GM23338 (cell line): Measurements from ENCODE around the gene RSBN1L. TPM values are rescaled to one million over a fixed set of nuclear protein-coding genes. Genes with fewer than 3 reads are reported as not detected.

Experiments used
- ATAC-seq: fragments of 200-7000 bp; cut with Tn5 transposase; 3 replicates; pipeline ENCODE4 v1.9.1; 2020
- DNase-seq: peaks from one replicate; pipeline ENCODE4 v3.0.0-alpha.2; 2015; ENCODE audit warnings: low spot score
- H2AFZ ChIP-seq: fragments of 200-600 bp; sonication (generic); 2 replicates; pipeline ENCODE4 v1.8.0; 2016; ENCODE audit warnings: antibody characterized with exemption, mild to moderate bottlenecking, moderate library complexity
- H3F3A ChIP-seq: fragments of 200-600 bp; sonication (generic); replicated peaks from 2 replicates; pipeline ENCODE4 v1.8.0; 2017; ENCODE audit warnings: antibody characterized with exemption, mixed run types, low read depth
- H3K27ac ChIP-seq: fragments of 200-600 bp; sonication (generic); 2 replicates; pipeline ENCODE4 v1.6.1; 2016; ENCODE audit warnings: low read depth
- H3K27me3 ChIP-seq: fragments of 200-600 bp; sonication (generic); 2 replicates; pipeline ENCODE4 v1.8.0; 2016; ENCODE audit warnings: mild to moderate bottlenecking, mixed run types, moderate library complexity; ENCODE audit not compliant: insufficient read depth
- H3K36me3 ChIP-seq: fragments of 200-600 bp; sonication (generic); 2 replicates; pipeline ENCODE4 v1.8.0; 2016; ENCODE audit warnings: mild to moderate bottlenecking; ENCODE audit not compliant: insufficient read depth
- H3K4me1 ChIP-seq: fragments of 200-600 bp; sonication (generic); 2 replicates; pipeline ENCODE4 v1.8.0; 2016; ENCODE audit warnings: mild to moderate bottlenecking, moderate library complexity; ENCODE audit not compliant: insufficient read depth
- H3K4me2 ChIP-seq: fragments of 200-600 bp; sonication (generic); 2 replicates; pipeline ENCODE4 v1.7.1; 2017; ENCODE audit warnings: mixed run types
- H3K4me3 ChIP-seq: fragments of 200-600 bp; sonication (generic); 2 replicates; pipeline ENCODE4 v1.6.1; 2016; ENCODE audit warnings: mixed run types
- H3K79me2 ChIP-seq: fragments of 200-600 bp; sonication (generic); replicated peaks from 2 replicates; pipeline ENCODE4 v1.8.0; 2017; ENCODE audit warnings: mild to moderate bottlenecking; ENCODE audit not compliant: insufficient read depth
- H3K9me2 ChIP-seq: fragments of 200-600 bp; sonication (generic); 2 replicates; pipeline ENCODE4 v1.8.0; 2017; ENCODE audit not compliant: insufficient read depth
- H4K20me1 ChIP-seq: fragments of 200-600 bp; sonication (generic); replicated peaks from 2 replicates; pipeline ENCODE4 v1.8.0; 2017; ENCODE audit warnings: mild to moderate bottlenecking; ENCODE audit not compliant: insufficient read depth
- H3K27ac Mint-ChIP-seq: 2 replicates; pipeline ENCODE4 v1.8.0; 2020; ENCODE audit warnings: inconsistent platforms, mild to moderate bottlenecking, moderate library complexity, mixed read lengths
- H3K27me3 Mint-ChIP-seq: 3 replicates; pipeline ENCODE4 v1.8.0; 2022; ENCODE audit warnings: low read depth, mild to moderate bottlenecking, moderate library complexity, mixed read lengths, inconsistent platforms; ENCODE audit not compliant: insufficient read depth, poor library complexity
- H3K36me3 Mint-ChIP-seq: 3 replicates; pipeline ENCODE4 v1.8.0; 2021; ENCODE audit warnings: low read depth, mild to moderate bottlenecking, inconsistent platforms, moderate library complexity, mixed read lengths
- H3K4me1 Mint-ChIP-seq: 3 replicates; pipeline ENCODE4 v1.8.0; 2020; ENCODE audit warnings: mild to moderate bottlenecking, inconsistent platforms, mixed read lengths
- H3K4me3 Mint-ChIP-seq: 3 replicates; pipeline ENCODE4 v1.8.0; 2021; ENCODE audit warnings: moderate library complexity, mild to moderate bottlenecking, inconsistent platforms, mixed read lengths
- H3K9me3 Mint-ChIP-seq: 3 replicates; pipeline ENCODE4 v1.8.0; 2020; ENCODE audit warnings: moderate library complexity, mild to moderate bottlenecking, inconsistent platforms, mixed read lengths
- EZH2 ChIP-seq: fragments of 200-600 bp; sonication (generic); IDR thresholded peaks from one replicate; pipeline ENCODE4 v1.8.0; 2017; ENCODE audit warnings: antibody characterized with exemption, mild to moderate bottlenecking, low read depth; ENCODE audit not compliant: unreplicated experiment
- POLR2AphosphoS5 ChIP-seq: IDR thresholded peaks from 2 replicates; pipeline ENCODE4 v1.6.1; 2016; ENCODE audit warnings: antibody characterized with exemption, low read depth
- STAT1 ChIP-seq: IDR thresholded peaks from one replicate; pipeline ENCODE4 v1.6.1; 2016; ENCODE audit warnings: antibody characterized with exemption; ENCODE audit not compliant: unreplicated experiment
- ZNF114 ChIP-seq: fragments of 250-450 bp; sonication (Bioruptor Pico); IDR thresholded peaks from 2 replicates; pipeline ENCODE4 v1.5.0; 2020; ENCODE audit warnings: mild to moderate bottlenecking, moderate library complexity
- ZNF331 ChIP-seq: fragments of 250-450 bp; sonication (Bioruptor Pico); IDR thresholded peaks from 2 replicates; pipeline ENCODE4 v1.5.0; 2020; ENCODE audit warnings: low read depth, mild to moderate bottlenecking, moderate library complexity
- polyA plus RNA-seq: library from polyadenylated mRNA; unstranded; fragments of >200 nt; fragmentation: Nextera tagmentation; extraction: Ambion mirVana; gene quantifications from 2 replicates; pipeline ENCODE4 v1.2.1, GENCODE V29; 2016
- total RNA-seq: library from RNA; depleted of rRNA; stranded (reverse); fragments of >200 nt; shearing (Covaris generic); gene quantifications from 2 replicates; pipeline ENCODE4 v1.2.3, GENCODE V29; 2014
- TF ChIP-seq, protein P1 (sequence below): IDR thresholded peaks from one replicate; pipeline ENCODE4 v1.6.1; 2018; ENCODE audit warnings: antibody characterized with exemption; ENCODE audit not compliant: unreplicated experiment
- TF ChIP-seq, protein P2 (sequence below): IDR thresholded peaks from 2 replicates; pipeline ENCODE4 v1.6.1; 2016; ENCODE audit warnings: antibody characterized with exemption
- TF ChIP-seq, protein P3 (sequence below): fragments of 250-450 bp; sonication (Bioruptor Pico); IDR thresholded peaks from 2 replicates; pipeline ENCODE4 v1.5.0; 2020; ENCODE audit warnings: mild to moderate bottlenecking, moderate library complexity

RSBN1L gene
- total and polyA plus RNA-seq, 2 experiments from 2014 or later: 9.7 to 19.7 TPM

DNA sequence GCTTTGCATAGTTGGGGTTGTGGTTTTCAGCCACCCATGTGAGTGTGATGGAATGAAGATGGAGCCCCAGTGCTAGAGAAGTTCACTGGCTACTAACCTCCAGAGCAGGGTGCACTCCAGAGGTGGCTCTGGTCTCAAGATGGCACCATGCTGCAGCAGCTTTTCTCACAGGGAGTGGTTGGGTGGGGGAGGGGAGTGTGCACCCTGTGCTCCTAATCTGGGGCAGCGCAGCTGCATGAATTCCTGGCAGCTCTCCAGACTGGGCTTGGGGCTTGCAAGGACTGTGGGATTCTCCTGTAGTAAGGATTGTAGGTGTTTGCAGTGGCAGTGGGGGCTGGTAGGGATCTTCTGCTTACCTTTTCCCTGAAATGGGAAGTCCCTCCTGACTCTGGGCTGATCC lies 126.0 kb downstream of the RSBN1L start (continued):
- TF ChIP-seq, protein P1, sequence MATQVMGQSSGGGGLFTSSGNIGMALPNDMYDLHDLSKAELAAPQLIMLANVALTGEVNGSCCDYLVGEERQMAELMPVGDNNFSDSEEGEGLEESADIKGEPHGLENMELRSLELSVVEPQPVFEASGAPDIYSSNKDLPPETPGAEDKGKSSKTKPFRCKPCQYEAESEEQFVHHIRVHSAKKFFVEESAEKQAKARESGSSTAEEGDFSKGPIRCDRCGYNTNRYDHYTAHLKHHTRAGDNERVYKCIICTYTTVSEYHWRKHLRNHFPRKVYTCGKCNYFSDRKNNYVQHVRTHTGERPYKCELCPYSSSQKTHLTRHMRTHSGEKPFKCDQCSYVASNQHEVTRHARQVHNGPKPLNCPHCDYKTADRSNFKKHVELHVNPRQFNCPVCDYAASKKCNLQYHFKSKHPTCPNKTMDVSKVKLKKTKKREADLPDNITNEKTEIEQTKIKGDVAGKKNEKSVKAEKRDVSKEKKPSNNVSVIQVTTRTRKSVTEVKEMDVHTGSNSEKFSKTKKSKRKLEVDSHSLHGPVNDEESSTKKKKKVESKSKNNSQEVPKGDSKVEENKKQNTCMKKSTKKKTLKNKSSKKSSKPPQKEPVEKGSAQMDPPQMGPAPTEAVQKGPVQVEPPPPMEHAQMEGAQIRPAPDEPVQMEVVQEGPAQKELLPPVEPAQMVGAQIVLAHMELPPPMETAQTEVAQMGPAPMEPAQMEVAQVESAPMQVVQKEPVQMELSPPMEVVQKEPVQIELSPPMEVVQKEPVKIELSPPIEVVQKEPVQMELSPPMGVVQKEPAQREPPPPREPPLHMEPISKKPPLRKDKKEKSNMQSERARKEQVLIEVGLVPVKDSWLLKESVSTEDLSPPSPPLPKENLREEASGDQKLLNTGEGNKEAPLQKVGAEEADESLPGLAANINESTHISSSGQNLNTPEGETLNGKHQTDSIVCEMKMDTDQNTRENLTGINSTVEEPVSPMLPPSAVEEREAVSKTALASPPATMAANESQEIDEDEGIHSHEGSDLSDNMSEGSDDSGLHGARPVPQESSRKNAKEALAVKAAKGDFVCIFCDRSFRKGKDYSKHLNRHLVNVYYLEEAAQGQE: no peak
- TF ChIP-seq, protein P2, sequence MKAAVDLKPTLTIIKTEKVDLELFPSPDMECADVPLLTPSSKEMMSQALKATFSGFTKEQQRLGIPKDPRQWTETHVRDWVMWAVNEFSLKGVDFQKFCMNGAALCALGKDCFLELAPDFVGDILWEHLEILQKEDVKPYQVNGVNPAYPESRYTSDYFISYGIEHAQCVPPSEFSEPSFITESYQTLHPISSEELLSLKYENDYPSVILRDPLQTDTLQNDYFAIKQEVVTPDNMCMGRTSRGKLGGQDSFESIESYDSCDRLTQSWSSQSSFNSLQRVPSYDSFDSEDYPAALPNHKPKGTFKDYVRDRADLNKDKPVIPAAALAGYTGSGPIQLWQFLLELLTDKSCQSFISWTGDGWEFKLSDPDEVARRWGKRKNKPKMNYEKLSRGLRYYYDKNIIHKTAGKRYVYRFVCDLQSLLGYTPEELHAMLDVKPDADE: no peak
- TF ChIP-seq STAT1: no peak

DNA sequence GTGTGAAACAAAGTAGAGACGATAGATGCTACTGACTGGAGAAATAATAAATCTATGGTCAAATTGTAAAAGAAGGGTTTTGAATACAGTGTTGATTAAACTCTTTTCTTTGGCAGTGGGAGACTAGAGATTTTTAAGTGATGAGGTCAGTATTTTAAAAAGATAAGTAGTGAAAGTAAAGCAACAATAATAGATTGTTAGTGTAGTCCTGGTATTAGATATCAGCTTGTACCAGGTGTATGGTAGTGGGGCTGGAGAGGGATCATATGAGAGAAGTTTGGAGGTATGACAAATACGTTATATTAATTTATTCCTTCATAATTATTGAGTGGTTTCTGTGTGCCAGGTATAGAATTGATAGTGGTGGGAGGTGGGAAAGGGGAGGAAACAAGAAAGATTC lies 127.5 kb downstream of the RSBN1L start:
- Histone ChIP-seq H3K36me3 (peaks cover 7% of the 10 kb centered on the region), H3K4me3 (no peak overlapping the region), H3K9me2 (no peaks in the 10 kb centered on the region), H4K20me1 (no peaks in the 10 kb centered on the region), H3F3A (no peaks in the 10 kb centered on the region), H3K27ac (no peak overlapping the region), H3K4me2 (no peak overlapping the region), H3K27me3 (no peaks in the 10 kb centered on the region), H3K79me2 (peaks cover 45% of the 10 kb centered on the region), H3K4me1 (no peaks in the 10 kb centered on the region; the same call in 1 of the 2 replicates), H2AFZ (no peak overlapping the region)
- H3K9me3 Mint-ChIP-seq: peaks cover 42% of the 10 kb centered on the region
- peaks cover 4% of the 10 kb centered on the region for H3K27me3 Mint-ChIP-seq
- no peak overlapping the region for H3K27ac Mint-ChIP-seq
- H3K36me3 Mint-ChIP-seq: peaks cover 36% of the 10 kb centered on the region
- no peak overlapping the region for H3K4me3 Mint-ChIP-seq
- ATAC-seq: no peak
- no peak for DNase-seq
- no peaks in the 10 kb centered on the region for H3K4me1 Mint-ChIP-seq
- no peak for TF ChIP-seq EZH2
- no peak for TF ChIP-seq ZNF114
- no peak for TF ChIP-seq ZNF331
- TF ChIP-seq POLR2AphosphoS5: no peak
- TF ChIP-seq, protein P3, sequence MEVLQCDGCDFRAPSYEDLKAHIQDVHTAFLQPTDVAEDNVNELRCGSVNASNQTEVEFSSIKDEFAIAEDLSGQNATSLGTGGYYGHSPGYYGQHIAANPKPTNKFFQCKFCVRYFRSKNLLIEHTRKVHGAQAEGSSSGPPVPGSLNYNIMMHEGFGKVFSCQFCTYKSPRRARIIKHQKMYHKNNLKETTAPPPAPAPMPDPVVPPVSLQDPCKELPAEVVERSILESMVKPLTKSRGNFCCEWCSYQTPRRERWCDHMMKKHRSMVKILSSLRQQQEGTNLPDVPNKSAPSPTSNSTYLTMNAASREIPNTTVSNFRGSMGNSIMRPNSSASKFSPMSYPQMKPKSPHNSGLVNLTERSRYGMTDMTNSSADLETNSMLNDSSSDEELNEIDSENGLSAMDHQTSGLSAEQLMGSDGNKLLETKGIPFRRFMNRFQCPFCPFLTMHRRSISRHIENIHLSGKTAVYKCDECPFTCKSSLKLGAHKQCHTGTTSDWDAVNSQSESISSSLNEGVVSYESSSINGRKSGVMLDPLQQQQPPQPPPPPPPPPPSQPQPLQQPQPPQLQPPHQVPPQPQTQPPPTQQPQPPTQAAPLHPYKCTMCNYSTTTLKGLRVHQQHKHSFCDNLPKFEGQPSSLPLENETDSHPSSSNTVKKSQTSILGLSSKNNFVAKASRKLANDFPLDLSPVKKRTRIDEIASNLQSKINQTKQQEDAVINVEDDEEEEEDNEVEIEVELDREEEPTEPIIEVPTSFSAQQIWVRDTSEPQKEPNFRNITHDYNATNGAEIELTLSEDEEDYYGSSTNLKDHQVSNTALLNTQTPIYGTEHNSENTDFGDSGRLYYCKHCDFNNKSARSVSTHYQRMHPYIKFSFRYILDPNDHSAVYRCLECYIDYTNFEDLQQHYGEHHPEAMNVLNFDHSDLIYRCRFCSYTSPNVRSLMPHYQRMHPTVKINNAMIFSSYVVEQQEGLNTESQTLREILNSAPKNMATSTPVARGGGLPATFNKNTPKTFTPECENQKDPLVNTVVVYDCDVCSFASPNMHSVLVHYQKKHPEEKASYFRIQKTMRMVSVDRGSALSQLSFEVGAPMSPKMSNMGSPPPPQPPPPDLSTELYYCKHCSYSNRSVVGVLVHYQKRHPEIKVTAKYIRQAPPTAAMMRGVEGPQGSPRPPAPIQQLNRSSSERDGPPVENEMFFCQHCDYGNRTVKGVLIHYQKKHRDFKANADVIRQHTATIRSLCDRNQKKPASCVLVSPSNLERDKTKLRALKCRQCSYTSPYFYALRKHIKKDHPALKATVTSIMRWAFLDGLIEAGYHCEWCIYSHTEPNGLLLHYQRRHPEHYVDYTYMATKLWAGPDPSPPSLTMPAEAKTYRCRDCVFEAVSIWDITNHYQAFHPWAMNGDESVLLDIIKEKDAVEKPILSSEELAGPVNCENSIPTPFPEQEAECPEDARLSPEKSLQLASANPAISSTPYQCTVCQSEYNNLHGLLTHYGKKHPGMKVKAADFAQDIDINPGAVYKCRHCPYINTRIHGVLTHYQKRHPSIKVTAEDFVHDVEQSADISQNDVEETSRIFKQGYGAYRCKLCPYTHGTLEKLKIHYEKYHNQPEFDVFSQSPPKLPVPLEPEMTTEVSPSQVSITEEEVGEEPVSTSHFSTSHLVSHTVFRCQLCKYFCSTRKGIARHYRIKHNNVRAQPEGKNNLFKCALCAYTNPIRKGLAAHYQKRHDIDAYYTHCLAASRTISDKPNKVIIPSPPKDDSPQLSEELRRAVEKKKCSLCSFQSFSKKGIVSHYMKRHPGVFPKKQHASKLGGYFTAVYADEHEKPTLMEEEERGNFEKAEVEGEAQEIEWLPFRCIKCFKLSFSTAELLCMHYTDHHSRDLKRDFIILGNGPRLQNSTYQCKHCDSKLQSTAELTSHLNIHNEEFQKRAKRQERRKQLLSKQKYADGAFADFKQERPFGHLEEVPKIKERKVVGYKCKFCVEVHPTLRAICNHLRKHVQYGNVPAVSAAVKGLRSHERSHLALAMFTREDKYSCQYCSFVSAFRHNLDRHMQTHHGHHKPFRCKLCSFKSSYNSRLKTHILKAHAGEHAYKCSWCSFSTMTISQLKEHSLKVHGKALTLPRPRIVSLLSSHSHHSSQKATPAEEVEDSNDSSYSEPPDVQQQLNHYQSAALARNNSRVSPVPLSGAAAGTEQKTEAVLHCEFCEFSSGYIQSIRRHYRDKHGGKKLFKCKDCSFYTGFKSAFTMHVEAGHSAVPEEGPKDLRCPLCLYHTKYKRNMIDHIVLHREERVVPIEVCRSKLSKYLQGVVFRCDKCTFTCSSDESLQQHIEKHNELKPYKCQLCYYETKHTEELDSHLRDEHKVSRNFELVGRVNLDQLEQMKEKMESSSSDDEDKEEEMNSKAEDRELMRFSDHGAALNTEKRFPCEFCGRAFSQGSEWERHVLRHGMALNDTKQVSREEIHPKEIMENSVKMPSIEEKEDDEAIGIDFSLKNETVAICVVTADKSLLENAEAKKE (CRISPR knock-in tag): no peak
